H1 (cell line): ENCODE results near the gene HDAC3. TPM values are rescaled to one million over a fixed set of nuclear protein-coding genes. Genes with fewer than 3 reads are reported as not detected.

Experiments used
- ASH2L ChIP-seq: fragments of 200-600, 300-600 bp; sonication (generic); IDR thresholded peaks from one replicate; pipeline ENCODE4 v1.7.1; 2017; ENCODE audit warnings: low read length
- BCL11A ChIP-seq, 2 experiments: IDR thresholded peaks; one replicate each; pipeline ENCODE4 v1.6.1; 2011; ENCODE audit warnings: low read depth in 2 of 2, low read length in 2 of 2, mild to moderate bottlenecking in 2 of 2
- CBX8 ChIP-seq: fragments of 300-800, 300-1000 bp; sonication (generic); IDR thresholded peaks from 2 replicates; pipeline ENCODE4 v1.7.1; 2016; ENCODE audit warnings: low read depth, low read length, borderline replicate concordance
- CEBPB ChIP-seq: IDR thresholded peaks from 2 replicates; pipeline ENCODE4 v1.6.1; 2012; ENCODE audit warnings: low read depth, low read length
- CHD1 ChIP-seq: IDR thresholded peaks from 2 replicates; pipeline ENCODE4 v1.6.1; 2012; ENCODE audit warnings: low read depth, low read length, improper control_type of control experiment
- CREB1 ChIP-seq: IDR thresholded peaks from 2 replicates; pipeline ENCODE4 v1.6.1; 2012; ENCODE audit warnings: inconsistent platforms
- CTBP2 ChIP-seq: IDR thresholded peaks from 2 replicates; pipeline ENCODE4 v1.7.0; 2011; ENCODE audit warnings: borderline replicate concordance, mild to moderate bottlenecking, moderate library complexity, mixed read lengths, low read length; ENCODE audit not compliant: insufficient read depth, insufficient read length
- EGR1 ChIP-seq: IDR thresholded peaks from 2 replicates; pipeline ENCODE4 v1.6.1; 2011; ENCODE audit warnings: low read depth, low read length, borderline replicate concordance
- EZH2 ChIP-seq: fragments of 200-600 bp; sonication (generic); IDR thresholded peaks from 2 replicates; pipeline ENCODE4 v1.7.1; 2012; ENCODE audit warnings: low read depth, mild to moderate bottlenecking, moderate library complexity, low read length, inconsistent platforms; ENCODE audit not compliant: severe bottlenecking
- GABPA ChIP-seq: IDR thresholded peaks from 2 replicates; pipeline ENCODE4 v1.6.1; 2011; ENCODE audit warnings: mild to moderate bottlenecking, low read length, moderate library complexity, borderline replicate concordance; ENCODE audit not compliant: insufficient read depth
- GTF2F1 ChIP-seq: IDR thresholded peaks from 2 replicates; pipeline ENCODE4 v1.6.1; 2012; ENCODE audit warnings: low read depth, low read length, improper control_type of control experiment, borderline replicate concordance
- HDAC6 ChIP-seq: IDR thresholded peaks from one replicate; pipeline ENCODE4 v1.7.1; 2012; ENCODE audit warnings: low read depth, mild to moderate bottlenecking, inconsistent platforms, low read length, moderate library complexity
- MAFK ChIP-seq: IDR thresholded peaks from 2 replicates; pipeline ENCODE4 v1.6.1; 2012; ENCODE audit warnings: low read depth, mild to moderate bottlenecking, improper control_type of control experiment, low read length
- NRF1 ChIP-seq: IDR thresholded peaks from 2 replicates; pipeline ENCODE4 v1.6.1; 2011; ENCODE audit warnings: mild to moderate bottlenecking, low read depth, low read length, improper control_type of control experiment
- POLR2A ChIP-seq, 2 experiments: IDR thresholded peaks; 1 replicate in 1 of 2; 2 replicates in 1 of 2; pipeline ENCODE4 v1.6.1; 2011; ENCODE audit warnings: low read depth in 2 of 2, low read length in 2 of 2, mild to moderate bottlenecking in 2 of 2; ENCODE audit errors: control extremely low read depth in 1 of 2
- RBBP5 ChIP-seq: IDR thresholded peaks from 2 replicates; pipeline ENCODE4 v1.7.1; 2012; ENCODE audit warnings: low read depth, mild to moderate bottlenecking, inconsistent platforms, low read length, moderate library complexity, borderline replicate concordance
- RXRA ChIP-seq: IDR thresholded peaks from 2 replicates; pipeline ENCODE4 v1.6.1; 2011; ENCODE audit warnings: low read depth, mild to moderate bottlenecking, low read length, moderate library complexity; ENCODE audit not compliant: insufficient read depth
- SAP30 ChIP-seq: fragments of 300-600 bp; sonication (generic); IDR thresholded peaks from 2 replicates; pipeline ENCODE4 v1.7.1; 2012; ENCODE audit warnings: low read length, moderate library complexity, mild to moderate bottlenecking, inconsistent platforms; ENCODE audit not compliant: insufficient read depth, insufficient replicate concordance
- SP1 ChIP-seq: IDR thresholded peaks from 2 replicates; pipeline ENCODE4 v1.6.1; 2011; ENCODE audit warnings: low read depth, low read length
- SRF ChIP-seq: IDR thresholded peaks from 2 replicates; pipeline ENCODE4 v1.6.1; 2011; ENCODE audit warnings: mild to moderate bottlenecking, low read depth, low read length, moderate library complexity
- TAF1 ChIP-seq: IDR thresholded peaks from 2 replicates; pipeline ENCODE4 v1.6.1; 2011; ENCODE audit warnings: mild to moderate bottlenecking, low read depth, low read length
- ZNF274 ChIP-seq: IDR thresholded peaks from 2 replicates; pipeline ENCODE4 v1.7.0; 2012; ENCODE audit warnings: low read length, borderline replicate concordance; ENCODE audit errors: extremely low read depth
- polyA plus RNA-seq, 7 experiments: library from polyadenylated mRNA; depleted of rRNA in 3 of 7; stranded (reverse) in 5 of 7; unstranded in 2 of 7; fragments of >200 nt in 5 of 7; fragments of 200-250 nt in 2 of 7; gene quantifications; 1 replicate in 5 of 7; 2 replicates in 1 of 7; 4 replicates in 1 of 7; pipeline versions ENCODE4 v1.2.1 to v1.2.3, GENCODE V29; 2011 to 2013; ENCODE audit warnings: missing spikeins in 2 of 7, mixed read lengths in 2 of 7
- total RNA-seq: library from RNA; stranded (reverse); fragmentation: NEBNext Ultra II Directional; extraction: Animal tissue kit (Norgen Biotek cat#: 25700); gene quantifications from 2 replicates; pipeline ENCODE4 v1.2.1, GENCODE V29; 2021
- TF ChIP-seq, protein P1 (sequence below), 3 experiments: IDR thresholded peaks; 1 replicate in 2 of 3; 2 replicates in 1 of 3; pipeline versions ENCODE4 v1.5.1 to v1.6.1; 2011; ENCODE audit warnings: low read length in 3 of 3, mild to moderate bottlenecking in 3 of 3, inconsistent platforms in 2 of 3, low read depth in 1 of 3, moderate library complexity in 1 of 3; ENCODE audit not compliant: insufficient read depth in 1 of 3; ENCODE audit errors: control extremely low read depth in 1 of 3

Gene HDAC3
- total and polyA plus RNA-seq, 2 of the 8 experiments (the other 6 are each of a cell fraction or from before 2014, with no cell fraction given), result 99.0 to 120 TPM

DNA sequence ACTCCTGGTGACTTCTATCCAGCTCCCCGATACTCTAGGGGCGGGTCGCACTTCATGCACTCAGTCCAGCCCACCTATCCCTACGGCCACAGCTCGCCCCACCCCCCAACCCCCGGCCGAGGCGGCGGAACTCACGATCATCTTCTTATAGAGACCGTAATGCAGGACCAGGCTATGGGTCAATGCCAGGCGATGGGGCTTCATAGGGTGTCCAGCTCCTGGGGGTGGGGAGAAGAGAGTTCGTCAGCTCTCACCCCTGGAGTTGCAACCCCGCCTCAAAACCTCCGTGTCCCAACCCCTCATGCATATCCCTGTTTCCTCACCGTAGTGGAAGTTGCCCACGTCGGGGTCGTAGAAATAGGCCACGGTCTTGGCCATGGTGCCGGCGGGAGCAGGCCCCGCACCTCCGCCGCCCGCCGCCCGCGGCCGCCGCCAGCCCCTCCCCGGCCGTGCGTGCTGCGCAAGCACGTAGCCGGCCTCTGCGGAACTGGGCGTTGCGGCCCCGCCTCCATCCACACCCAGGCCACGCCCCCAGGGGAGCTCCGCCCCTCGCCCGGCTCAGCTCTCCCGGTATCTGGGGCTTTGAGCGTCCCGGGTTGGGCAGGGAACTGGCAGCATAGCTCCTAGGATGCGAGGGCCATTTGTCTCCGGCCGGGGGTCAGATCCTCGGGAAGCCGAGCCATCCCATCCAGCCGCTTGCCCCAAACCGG lies at the start of gene HDAC3, which contains the start of gene RELL2 (continued):
- no peak for TF ChIP-seq RXRA
- TF ChIP-seq NRF1, result peak; percentile 34
- TF ChIP-seq GTF2F1, result no peak
- TF ChIP-seq POLR2A (IDR thresholded peaks at IDR 0.05; ENCODE audit: control extremely low read depth in 1 of 2, low read depth in 2 of 2, low read length in 2 of 2), result peak in 1 of 2 experiments; percentile 75; a peak in 2 of 3 replicates
- TF ChIP-seq, protein P1, sequence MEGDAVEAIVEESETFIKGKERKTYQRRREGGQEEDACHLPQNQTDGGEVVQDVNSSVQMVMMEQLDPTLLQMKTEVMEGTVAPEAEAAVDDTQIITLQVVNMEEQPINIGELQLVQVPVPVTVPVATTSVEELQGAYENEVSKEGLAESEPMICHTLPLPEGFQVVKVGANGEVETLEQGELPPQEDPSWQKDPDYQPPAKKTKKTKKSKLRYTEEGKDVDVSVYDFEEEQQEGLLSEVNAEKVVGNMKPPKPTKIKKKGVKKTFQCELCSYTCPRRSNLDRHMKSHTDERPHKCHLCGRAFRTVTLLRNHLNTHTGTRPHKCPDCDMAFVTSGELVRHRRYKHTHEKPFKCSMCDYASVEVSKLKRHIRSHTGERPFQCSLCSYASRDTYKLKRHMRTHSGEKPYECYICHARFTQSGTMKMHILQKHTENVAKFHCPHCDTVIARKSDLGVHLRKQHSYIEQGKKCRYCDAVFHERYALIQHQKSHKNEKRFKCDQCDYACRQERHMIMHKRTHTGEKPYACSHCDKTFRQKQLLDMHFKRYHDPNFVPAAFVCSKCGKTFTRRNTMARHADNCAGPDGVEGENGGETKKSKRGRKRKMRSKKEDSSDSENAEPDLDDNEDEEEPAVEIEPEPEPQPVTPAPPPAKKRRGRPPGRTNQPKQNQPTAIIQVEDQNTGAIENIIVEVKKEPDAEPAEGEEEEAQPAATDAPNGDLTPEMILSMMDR (IDR thresholded peaks at IDR 0.05; ENCODE audit: control extremely low read depth in 1 of 3, insufficient read depth in 1 of 3, low read depth in 1 of 3, low read length in 3 of 3), result no peak
- TF ChIP-seq CHD1, result no peak
- peak; percentile 74; the same call in 1 of the 2 replicates for TF ChIP-seq TAF1
- no peak for TF ChIP-seq BCL11A (IDR thresholded peaks at IDR 0.05; ENCODE audit: low read depth in 2 of 2, low read length in 2 of 2)
- no peak for TF ChIP-seq CTBP2
- TF ChIP-seq CREB1, result peak; percentile 33; the same call in 1 of the 2 replicates
- TF ChIP-seq MAFK, result no peak
- no peak for TF ChIP-seq SRF
- peak; percentile 91; the same call in 1 of the 2 replicates for TF ChIP-seq RBBP5
- TF ChIP-seq CEBPB, result no peak
- TF ChIP-seq ASH2L, result peak; percentile 69
- TF ChIP-seq HDAC6, result no peak
- TF ChIP-seq EGR1, result no peak
- no peak for TF ChIP-seq EZH2
- TF ChIP-seq CBX8, result no peak
- no peak for TF ChIP-seq ZNF274
- TF ChIP-seq SAP30, result no peak
- peak; percentile 53; the same call in 1 of the 2 replicates for TF ChIP-seq SP1
- TF ChIP-seq GABPA, result no peak
